ENCODE measurements around the gene SMIM45.

The SMIM45 gene

DNA sequence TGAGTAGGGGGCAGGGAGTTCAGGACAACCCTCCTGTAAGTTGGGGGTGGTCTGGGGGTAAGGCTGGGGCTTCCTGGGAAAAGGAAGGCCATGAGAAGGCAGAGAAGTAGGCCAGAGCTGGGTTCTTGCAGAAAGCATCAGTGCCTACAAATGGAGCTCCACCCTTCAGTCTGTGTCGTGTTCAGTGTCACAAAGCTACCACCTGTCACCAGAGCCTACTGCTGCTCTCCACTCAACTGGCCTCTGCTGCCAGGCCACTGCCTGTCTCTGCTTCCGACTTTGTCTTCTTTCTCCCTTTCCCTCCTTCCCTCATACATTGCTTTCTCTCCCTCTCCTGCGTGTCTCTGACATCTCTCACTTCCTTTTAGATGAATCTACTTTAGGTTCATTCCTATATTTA lies 43.3 kb downstream of the SMIM45 start:
- WGBS, 2 experiments (ENCODE audit: extremely low coverage in 1 of 2, insufficient coverage in 1 of 2, insufficient read length in 1 of 2, insufficient replicate concordance in 2 of 2, low coverage in 1 of 2, low lambda C conversion rate in 2 of 2, missing lambda C conversion rate in 1 of 2): 90% methylated on average over 3 of the region's 3 CpGs; no CpG with 5 or more reads in 1 of the 2 experiments
- peaks cover 0 to 4% of the 10 kb centered on the region in 2 experiments; a peak in 1 of 4 replicates for H3K9me3 ChIP-seq (ENCODE audit: insufficient read depth in 2 of 2, low read depth in 1 of 2, low read length in 1 of 2)
- H3K4me3 ChIP-seq (ENCODE audit: extremely low read depth in 1 of 4, insufficient read depth in 2 of 4, low read depth in 3 of 4, low read length in 4 of 4): no peak overlapping the region
- no peak for FAIRE-seq
- H3K14ac ChIP-seq (ENCODE audit: insufficient read length): no peak overlapping the region
- H3K23me2 ChIP-seq (ENCODE audit: low read depth, low read length): no peaks in the 10 kb centered on the region
- no peaks in the 10 kb centered on the region for H3K79me1 ChIP-seq (ENCODE audit: low read depth, low read length)
- H2BK15ac ChIP-seq (ENCODE audit: low read length): no peak overlapping the region
- POLR2A ChIA-PET (ENCODE audit: partially characterized antibody): interaction anchor here (1.0 to 1.3 kb wide), 2 partner anchors 18 to 74 kb away, joined by 3 read pairs; no protein-coding TSS in a partner anchor
- H3K18ac ChIP-seq (ENCODE audit: extremely low read depth, low read length): no peak overlapping the region
- H3K9ac ChIP-seq (replicated peaks in 1 of 4; ENCODE audit: extremely low read depth in 1 of 4, low read depth in 3 of 4, low read length in 3 of 4): no peak overlapping the region
- H4K8ac ChIP-seq (ENCODE audit: extremely low read depth, insufficient read depth, low read length): no peak overlapping the region
- H2BK12ac ChIP-seq (ENCODE audit: low read depth, low read length): no peak overlapping the region
- H3K56ac ChIP-seq (replicated peaks; ENCODE audit: insufficient read length, low read depth, low read length): no peak overlapping the region
- 0 out of 7 replicates have a peak, but pooled peaks cover 0 to 2% (median 0%) of the 10 kb centered on the region in 4 experiments for H3K4me1 ChIP-seq (replicated peaks in 1 of 4; ENCODE audit: control insufficient read depth in 3 of 4, insufficient read depth in 4 of 4, low read length in 3 of 4)
- no peak overlapping the region for H4K91ac ChIP-seq (replicated peaks; ENCODE audit: insufficient read length, low read length)
- no peak for DNase-seq (ENCODE audit: low read depth in 1 of 2, low spot score in 2 of 2)
- no peak overlapping the region for H2BK120ac ChIP-seq (replicated peaks; ENCODE audit: low read depth, low read length)
- no peak overlapping the region for H2AK5ac ChIP-seq (ENCODE audit: low read depth, low read length)
- no peak overlapping the region for H3K27ac ChIP-seq (ENCODE audit: low read depth, low read length)
- no peak overlapping the region for H2BK20ac ChIP-seq (ENCODE audit: low read length)
- peaks cover 6 to 39% (median 28%) of the 10 kb centered on the region in 4 experiments; a peak in 7 of 8 replicates for H3K36me3 ChIP-seq (ENCODE audit: control insufficient read depth in 2 of 4, insufficient read depth in 4 of 4, low read length in 3 of 4)
- no peaks in the 10 kb centered on the region for H3K79me2 ChIP-seq (ENCODE audit: control insufficient read depth in 1 of 2, insufficient read depth in 2 of 2, low read length in 2 of 2)
- H4K5ac ChIP-seq (ENCODE audit: insufficient read length, low read depth, low read length): no peak overlapping the region
- CTCF ChIA-PET (ENCODE audit: partially characterized antibody): interaction anchor here (0.8 to 1.5 kb wide), 4 partner anchors 21 to 118 kb away, joined by 3 to 4 read pairs (median 4); no protein-coding TSS in a partner anchor
- no peak overlapping the region for H2AFZ ChIP-seq (ENCODE audit: low read length)
- no peak overlapping the region for H3K23ac ChIP-seq (ENCODE audit: insufficient read length)
- no peaks in the 10 kb centered on the region for H4K20me1 ChIP-seq (replicated peaks in 1 of 2; ENCODE audit: control insufficient read depth in 1 of 2, insufficient read depth in 2 of 2, low read length in 2 of 2)
- H3K4ac ChIP-seq (replicated peaks; ENCODE audit: insufficient read length, low read depth, low read length): no peak overlapping the region
- no peak overlapping the region for H2BK5ac ChIP-seq (ENCODE audit: low read depth, low read length)
- no peaks in the 10 kb centered on the region for H3K27me3 ChIP-seq (replicated peaks in 1 of 4; ENCODE audit: control insufficient read depth in 3 of 4, extremely low read depth in 1 of 4, insufficient read depth in 3 of 4, low read length in 3 of 4)
- TF ChIP-seq, protein P1, sequence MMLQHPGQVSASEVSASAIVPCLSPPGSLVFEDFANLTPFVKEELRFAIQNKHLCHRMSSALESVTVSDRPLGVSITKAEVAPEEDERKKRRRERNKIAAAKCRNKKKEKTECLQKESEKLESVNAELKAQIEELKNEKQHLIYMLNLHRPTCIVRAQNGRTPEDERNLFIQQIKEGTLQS (IDR thresholded peaks at IDR 0.05; ENCODE audit: insufficient read depth, low read depth, low read length): no peak
- TF ChIP-seq KDM4A (IDR thresholded peaks at IDR 0.05; ENCODE audit: low read depth, low read length, severe bottlenecking) (no peak), TAF1 (IDR thresholded peaks at IDR 0.05; ENCODE audit: low read depth, low read length) (no peak), TCF12 (IDR thresholded peaks at IDR 0.05; ENCODE audit: low read depth, low read length) (no peak), RXRA (IDR thresholded peaks at IDR 0.05; ENCODE audit: insufficient read depth, low read depth, low read length) (no peak), SP2 (IDR thresholded peaks at IDR 0.05; ENCODE audit: low read length) (no peak)
- H3K4me2 ChIP-seq (ENCODE audit: insufficient read depth in 1 of 2, low read depth in 2 of 2, low read length in 2 of 2): no peak overlapping the region

Measured in H1 (cell line).